WTC11 (cell line): ENCODE measurements around the gene NCOA3.

Source experiments
- FOXJ3 ChIP-seq: sonication (generic); formaldehyde crosslinking; IDR thresholded peaks from 2 replicates; pipeline ENCODE4 v1.9.0; 2021; ENCODE audit warnings: missing genetic modification reagents, mild to moderate bottlenecking, borderline replicate concordance
- NFYB ChIP-seq: sonication (generic); formaldehyde crosslinking; conservative IDR thresholded peaks from 2 replicates; pipeline ENCODE4 v1.8.0; 2022; ENCODE audit warnings: low read depth, missing genetic modification reagents
- SP1 ChIP-seq: sonication (generic); formaldehyde crosslinking; conservative IDR thresholded peaks from 2 replicates; pipeline ENCODE4 v1.8.1; 2022; ENCODE audit warnings: missing genetic modification reagents
- ZBTB21 ChIP-seq: sonication (generic); formaldehyde crosslinking; IDR thresholded peaks from 2 replicates; pipeline ENCODE4 v1.8.1; 2023; ENCODE audit warnings: mild to moderate bottlenecking, missing genetic modification reagents, borderline replicate concordance
- ZNF671 ChIP-seq: fragments of 250-450 bp; sonication (Bioruptor Pico); IDR thresholded peaks from 2 replicates; pipeline ENCODE4 v1.8.0; 2021; ENCODE audit warnings: mild to moderate bottlenecking
- TF ChIP-seq, protein P1 (sequence below): fragments of 200-600 bp; IDR thresholded peaks from 2 replicates; pipeline ENCODE4 v1.8.0; 2022; ENCODE audit warnings: antibody characterized with exemption
- TF ChIP-seq, protein P2 (sequence below): sonication (generic); formaldehyde crosslinking; IDR thresholded peaks from 2 replicates; pipeline ENCODE4 v1.8.1; 2023; ENCODE audit warnings: mild to moderate bottlenecking, moderate library complexity, missing genetic modification reagents
- TF ChIP-seq, protein P3 (sequence below): sonication (generic); formaldehyde crosslinking; IDR thresholded peaks from 2 replicates; pipeline ENCODE4 v1.8.0; 2023; ENCODE audit warnings: missing genetic modification reagents, mild to moderate bottlenecking, borderline replicate concordance

DNA sequence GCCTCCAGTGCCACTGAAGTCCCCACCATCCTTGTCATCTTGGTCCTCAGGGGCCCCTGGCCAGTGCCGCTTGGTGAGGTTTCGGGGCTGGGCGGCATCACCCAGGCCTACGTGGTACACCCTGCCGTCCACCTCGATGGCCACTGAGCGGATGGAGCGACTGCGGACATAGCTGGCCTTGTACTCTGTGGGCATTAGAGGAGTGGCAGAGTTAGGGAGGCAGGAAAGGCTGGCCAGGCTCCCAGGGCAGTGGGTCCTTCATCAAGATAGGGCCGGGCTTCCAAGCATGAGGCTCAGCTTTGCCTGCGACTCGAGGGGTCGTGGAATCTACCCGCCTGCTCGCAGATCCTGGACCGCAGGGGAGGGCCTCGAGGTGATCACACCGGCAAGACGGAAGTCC is 164.6 kb downstream of the NCOA3 start:
- TF ChIP-seq, protein P1, sequence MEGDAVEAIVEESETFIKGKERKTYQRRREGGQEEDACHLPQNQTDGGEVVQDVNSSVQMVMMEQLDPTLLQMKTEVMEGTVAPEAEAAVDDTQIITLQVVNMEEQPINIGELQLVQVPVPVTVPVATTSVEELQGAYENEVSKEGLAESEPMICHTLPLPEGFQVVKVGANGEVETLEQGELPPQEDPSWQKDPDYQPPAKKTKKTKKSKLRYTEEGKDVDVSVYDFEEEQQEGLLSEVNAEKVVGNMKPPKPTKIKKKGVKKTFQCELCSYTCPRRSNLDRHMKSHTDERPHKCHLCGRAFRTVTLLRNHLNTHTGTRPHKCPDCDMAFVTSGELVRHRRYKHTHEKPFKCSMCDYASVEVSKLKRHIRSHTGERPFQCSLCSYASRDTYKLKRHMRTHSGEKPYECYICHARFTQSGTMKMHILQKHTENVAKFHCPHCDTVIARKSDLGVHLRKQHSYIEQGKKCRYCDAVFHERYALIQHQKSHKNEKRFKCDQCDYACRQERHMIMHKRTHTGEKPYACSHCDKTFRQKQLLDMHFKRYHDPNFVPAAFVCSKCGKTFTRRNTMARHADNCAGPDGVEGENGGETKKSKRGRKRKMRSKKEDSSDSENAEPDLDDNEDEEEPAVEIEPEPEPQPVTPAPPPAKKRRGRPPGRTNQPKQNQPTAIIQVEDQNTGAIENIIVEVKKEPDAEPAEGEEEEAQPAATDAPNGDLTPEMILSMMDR: no peak
- TF ChIP-seq, protein P2, sequence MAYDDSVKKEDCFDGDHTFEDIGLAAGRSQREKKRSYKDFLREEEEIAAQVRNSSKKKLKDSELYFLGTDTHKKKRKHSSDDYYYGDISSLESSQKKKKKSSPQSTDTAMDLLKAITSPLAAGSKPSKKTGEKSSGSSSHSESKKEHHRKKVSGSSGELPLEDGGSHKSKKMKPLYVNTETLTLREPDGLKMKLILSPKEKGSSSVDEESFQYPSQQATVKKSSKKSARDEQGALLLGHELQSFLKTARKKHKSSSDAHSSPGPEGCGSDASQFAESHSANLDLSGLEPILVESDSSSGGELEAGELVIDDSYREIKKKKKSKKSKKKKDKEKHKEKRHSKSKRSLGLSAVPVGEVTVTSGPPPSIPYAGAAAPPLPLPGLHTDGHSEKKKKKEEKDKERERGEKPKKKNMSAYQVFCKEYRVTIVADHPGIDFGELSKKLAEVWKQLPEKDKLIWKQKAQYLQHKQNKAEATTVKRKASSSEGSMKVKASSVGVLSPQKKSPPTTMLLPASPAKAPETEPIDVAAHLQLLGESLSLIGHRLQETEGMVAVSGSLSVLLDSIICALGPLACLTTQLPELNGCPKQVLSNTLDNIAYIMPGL (CRISPR knock-in tag): no peak
- TF ChIP-seq ZBTB21 (no peak), NFYB (CRISPR knock-in tag) (no peak), ZNF671 (CRISPR knock-in tag) (no peak), SP1 (CRISPR knock-in tag) (no peak), FOXJ3 (CRISPR knock-in tag) (no peak)
- TF ChIP-seq, protein P3, sequence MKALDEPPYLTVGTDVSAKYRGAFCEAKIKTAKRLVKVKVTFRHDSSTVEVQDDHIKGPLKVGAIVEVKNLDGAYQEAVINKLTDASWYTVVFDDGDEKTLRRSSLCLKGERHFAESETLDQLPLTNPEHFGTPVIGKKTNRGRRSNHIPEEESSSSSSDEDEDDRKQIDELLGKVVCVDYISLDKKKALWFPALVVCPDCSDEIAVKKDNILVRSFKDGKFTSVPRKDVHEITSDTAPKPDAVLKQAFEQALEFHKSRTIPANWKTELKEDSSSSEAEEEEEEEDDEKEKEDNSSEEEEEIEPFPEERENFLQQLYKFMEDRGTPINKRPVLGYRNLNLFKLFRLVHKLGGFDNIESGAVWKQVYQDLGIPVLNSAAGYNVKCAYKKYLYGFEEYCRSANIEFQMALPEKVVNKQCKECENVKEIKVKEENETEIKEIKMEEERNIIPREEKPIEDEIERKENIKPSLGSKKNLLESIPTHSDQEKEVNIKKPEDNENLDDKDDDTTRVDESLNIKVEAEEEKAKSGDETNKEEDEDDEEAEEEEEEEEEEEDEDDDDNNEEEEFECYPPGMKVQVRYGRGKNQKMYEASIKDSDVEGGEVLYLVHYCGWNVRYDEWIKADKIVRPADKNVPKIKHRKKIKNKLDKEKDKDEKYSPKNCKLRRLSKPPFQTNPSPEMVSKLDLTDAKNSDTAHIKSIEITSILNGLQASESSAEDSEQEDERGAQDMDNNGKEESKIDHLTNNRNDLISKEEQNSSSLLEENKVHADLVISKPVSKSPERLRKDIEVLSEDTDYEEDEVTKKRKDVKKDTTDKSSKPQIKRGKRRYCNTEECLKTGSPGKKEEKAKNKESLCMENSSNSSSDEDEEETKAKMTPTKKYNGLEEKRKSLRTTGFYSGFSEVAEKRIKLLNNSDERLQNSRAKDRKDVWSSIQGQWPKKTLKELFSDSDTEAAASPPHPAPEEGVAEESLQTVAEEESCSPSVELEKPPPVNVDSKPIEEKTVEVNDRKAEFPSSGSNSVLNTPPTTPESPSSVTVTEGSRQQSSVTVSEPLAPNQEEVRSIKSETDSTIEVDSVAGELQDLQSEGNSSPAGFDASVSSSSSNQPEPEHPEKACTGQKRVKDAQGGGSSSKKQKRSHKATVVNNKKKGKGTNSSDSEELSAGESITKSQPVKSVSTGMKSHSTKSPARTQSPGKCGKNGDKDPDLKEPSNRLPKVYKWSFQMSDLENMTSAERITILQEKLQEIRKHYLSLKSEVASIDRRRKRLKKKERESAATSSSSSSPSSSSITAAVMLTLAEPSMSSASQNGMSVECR (CRISPR knock-in tag): no peak
